ENCODE results near the gene LAPTM4A. TPM values are rescaled to one million over a fixed set of nuclear protein-coding genes. Genes with fewer than 3 reads are reported as not detected.
"Not testable (repeated sequence)": the region's sequence is repeated elsewhere in the genome, so short reads cannot be mapped to it uniquely, and the experiment has no call there.

LAPTM4A gene
- total RNA-seq, 3 donors from 2014 or later = 199 to 349 (median 264) TPM

DNA sequence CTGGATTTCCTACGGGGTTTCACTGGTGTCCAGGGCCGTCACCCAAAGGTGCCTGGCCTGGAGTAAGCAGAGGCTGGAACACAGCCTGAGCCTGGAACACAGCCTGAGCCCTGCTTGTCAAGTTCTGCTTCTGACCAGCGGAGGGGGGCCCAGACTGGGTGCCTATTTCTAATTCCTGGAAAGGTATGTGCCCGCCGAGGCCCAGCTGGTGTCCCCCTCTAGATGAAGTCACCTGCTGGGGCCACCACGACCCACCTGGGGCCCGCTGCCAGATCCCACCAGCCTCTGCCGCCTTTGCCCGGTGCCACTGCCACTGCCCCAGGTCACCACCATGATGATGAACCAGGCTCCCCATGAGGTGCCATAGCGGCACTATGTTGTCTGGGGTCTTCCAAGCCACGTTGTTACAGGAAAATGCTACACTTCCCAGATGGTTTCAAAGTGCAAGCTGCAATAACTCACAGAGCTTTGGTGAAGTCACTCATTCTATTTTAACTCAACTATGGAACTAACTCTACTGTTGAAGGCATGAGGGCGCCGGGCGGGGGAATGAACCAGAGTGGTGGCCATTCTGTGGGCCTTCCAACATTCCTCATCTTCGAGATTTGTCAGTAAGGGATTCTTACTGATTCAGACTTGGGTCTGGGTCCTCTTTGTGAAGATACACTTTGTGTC is 40.9 kb upstream of the LAPTM4A start:
- Histone ChIP-seq H3K36me3 (no peaks in the 10 kb centered on the region), H3K4me1 (no peaks in the 10 kb centered on the region), H3K4me3 (no peak overlapping the region), H3K9me3 (no peaks in the 10 kb centered on the region), H3K27ac (peak overlapping the region; percentile 43 to 88), H3K27me3 (no peaks in the 10 kb centered on the region)
- TF ChIP-seq POLR2A (IDR thresholded peaks at IDR 0.05) (no peak), POLR2AphosphoS5 (IDR thresholded peaks at IDR 0.05) (no peak)
- TF ChIP-seq, protein P1, sequence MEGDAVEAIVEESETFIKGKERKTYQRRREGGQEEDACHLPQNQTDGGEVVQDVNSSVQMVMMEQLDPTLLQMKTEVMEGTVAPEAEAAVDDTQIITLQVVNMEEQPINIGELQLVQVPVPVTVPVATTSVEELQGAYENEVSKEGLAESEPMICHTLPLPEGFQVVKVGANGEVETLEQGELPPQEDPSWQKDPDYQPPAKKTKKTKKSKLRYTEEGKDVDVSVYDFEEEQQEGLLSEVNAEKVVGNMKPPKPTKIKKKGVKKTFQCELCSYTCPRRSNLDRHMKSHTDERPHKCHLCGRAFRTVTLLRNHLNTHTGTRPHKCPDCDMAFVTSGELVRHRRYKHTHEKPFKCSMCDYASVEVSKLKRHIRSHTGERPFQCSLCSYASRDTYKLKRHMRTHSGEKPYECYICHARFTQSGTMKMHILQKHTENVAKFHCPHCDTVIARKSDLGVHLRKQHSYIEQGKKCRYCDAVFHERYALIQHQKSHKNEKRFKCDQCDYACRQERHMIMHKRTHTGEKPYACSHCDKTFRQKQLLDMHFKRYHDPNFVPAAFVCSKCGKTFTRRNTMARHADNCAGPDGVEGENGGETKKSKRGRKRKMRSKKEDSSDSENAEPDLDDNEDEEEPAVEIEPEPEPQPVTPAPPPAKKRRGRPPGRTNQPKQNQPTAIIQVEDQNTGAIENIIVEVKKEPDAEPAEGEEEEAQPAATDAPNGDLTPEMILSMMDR (IDR thresholded peaks at IDR 0.05) = no peak
- intact Hi-C loops (cut with DNase I; ENCODE audit: low total_unique reads) = loop anchor here (10.0 kb wide), 1 partner anchor 78 kb away; the partner anchor contains the start of gene MATN3
- no peak for DNase-seq (ENCODE audit: low spot score in 2 of 2)

DNA sequence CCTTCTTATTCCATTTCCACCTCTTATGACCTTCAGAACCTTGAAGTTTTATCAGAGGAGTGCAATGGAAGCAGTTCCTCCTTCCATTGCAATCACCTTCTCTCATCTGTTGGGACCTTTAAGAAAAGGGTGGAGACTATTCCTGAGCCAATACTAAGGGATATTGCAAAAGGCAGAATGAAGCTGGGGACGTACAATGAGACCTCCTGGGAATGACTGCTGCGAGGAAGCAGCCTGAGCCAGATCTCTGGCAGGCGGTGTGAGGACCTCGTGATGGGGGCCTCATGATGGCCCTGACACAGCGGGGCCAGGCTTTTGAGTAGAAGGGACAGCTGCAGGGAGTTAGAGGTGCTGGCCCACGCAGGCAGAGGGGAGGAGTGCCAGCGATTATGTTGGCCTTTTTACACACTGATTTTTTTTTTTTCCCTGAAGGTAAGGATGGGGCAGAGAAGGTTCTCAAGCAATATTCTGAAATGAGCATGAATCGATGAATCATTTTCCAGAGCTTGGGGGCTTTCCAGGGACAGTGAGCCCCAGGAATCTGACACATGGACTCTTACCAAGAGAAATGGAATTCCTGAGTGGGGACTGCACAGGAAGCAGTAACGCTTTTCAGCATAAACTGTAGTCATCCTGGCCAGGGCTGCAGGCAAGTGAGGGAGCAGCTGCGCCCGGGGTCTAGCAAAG is 40.0 kb upstream of the LAPTM4A start:
- Histone ChIP-seq H3K36me3 (no peaks in the 10 kb centered on the region), H3K4me1 (no peaks in the 10 kb centered on the region), H3K27me3 (no peaks in the 10 kb centered on the region), H3K27ac (peak overlapping the region; percentile 43 to 88), H3K4me3 (peak overlapping the region in 1 of 3 donors; percentile 25), H3K9me3 (no peaks in the 10 kb centered on the region)
- peak in 1 of 2 donors; percentile 60 for DNase-seq (ENCODE audit: low spot score in 2 of 2)
- intact Hi-C loops (cut with DNase I; ENCODE audit: low total_unique reads) = loop anchor here (10.0 kb wide), 1 partner anchor 77 kb away; the partner anchor contains the start of gene MATN3
- TF ChIP-seq POLR2AphosphoS5 (IDR thresholded peaks at IDR 0.05) (peak; percentile 42 to 94 (median 77)), POLR2A (IDR thresholded peaks at IDR 0.05) (no peak)
- TF ChIP-seq, protein P1 (IDR thresholded peaks at IDR 0.05) = no peak

DNA sequence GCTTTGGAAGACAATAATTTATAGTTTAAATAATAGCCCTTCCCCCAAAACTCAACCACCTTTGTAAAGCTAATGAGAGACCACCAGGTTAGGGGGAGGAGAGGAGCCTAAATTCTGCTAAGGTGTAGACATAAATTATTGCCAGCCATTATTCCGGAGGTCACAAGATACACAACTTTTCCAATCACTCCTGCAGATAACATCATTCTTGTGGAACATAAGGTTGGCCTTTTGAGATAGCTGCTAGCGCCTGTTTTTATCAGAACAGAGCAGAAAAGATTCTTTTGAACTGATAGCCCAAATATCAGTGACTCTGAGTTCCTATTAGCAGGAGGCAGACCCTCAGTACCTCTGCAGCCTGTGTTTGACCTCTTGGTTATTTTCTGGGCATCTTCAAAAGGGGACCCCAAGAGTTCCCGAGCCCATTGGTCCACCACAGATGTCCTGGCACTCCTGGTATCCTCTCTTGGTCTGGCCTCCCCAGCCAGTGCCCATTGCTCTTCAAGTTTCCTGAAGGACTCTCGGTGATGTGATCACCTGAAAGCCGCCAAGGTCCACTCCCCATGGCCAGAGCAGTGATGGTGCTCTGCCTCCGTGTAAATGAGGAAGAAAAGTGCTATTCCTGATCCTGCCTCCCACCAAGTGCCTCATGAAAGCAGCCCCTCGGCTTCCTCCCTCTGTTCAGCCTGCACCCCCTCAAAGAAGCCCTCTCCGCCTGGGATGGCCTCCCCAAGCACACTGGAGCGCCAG is 38.5 kb upstream of the LAPTM4A start:
- intact Hi-C loops (cut with DNase I; ENCODE audit: low total_unique reads) = loop anchor here (5.0 to 10.0 kb wide), 2 partner anchors 75 to 637 kb away; partner anchors contain the start of gene MATN3
- Histone ChIP-seq H3K9me3 (no peaks in the 10 kb centered on the region), H3K4me1 (no peaks in the 10 kb centered on the region), H3K4me3 (no peak overlapping the region), H3K36me3 (no peaks in the 10 kb centered on the region), H3K27ac (no peak overlapping the region), H3K27me3 (no peaks in the 10 kb centered on the region)
- no peak for DNase-seq (ENCODE audit: low spot score in 2 of 2)
- TF ChIP-seq POLR2A (IDR thresholded peaks at IDR 0.05) (no peak), POLR2AphosphoS5 (IDR thresholded peaks at IDR 0.05) (no peak)
- TF ChIP-seq, protein P1 (IDR thresholded peaks at IDR 0.05) = no peak

DNA sequence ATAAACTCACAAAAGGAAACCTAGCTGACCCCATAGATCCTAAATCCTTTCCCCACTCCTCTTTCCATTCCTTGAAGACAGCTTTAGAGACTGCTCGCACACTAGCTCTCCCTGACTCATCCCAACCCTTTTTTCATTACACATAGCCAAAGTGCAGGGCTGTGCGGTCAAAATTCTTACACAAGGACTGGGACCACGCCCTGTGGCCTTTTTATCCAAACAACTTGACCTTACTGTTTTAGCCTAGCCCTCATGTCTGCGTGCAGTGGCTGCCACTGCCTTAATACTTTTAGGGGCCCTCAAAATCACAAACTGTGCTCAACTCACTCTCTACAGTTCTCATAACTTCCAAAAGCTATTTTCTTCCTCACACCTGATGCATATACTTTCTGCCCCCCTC is 34.5 kb upstream of the LAPTM4A start:
- not testable (repeated sequence) for H3K27ac ChIP-seq; H3K36me3 ChIP-seq; H3K4me3 ChIP-seq; H3K9me3 ChIP-seq; DNase-seq (ENCODE audit: low spot score in 2 of 2); H3K27me3 ChIP-seq; H3K4me1 ChIP-seq
- intact Hi-C loops (cut with DNase I; ENCODE audit: low total_unique reads) = loop anchor here (5.0 kb wide), 1 partner anchor 641 kb away; no protein-coding TSS in a partner anchor

DNA sequence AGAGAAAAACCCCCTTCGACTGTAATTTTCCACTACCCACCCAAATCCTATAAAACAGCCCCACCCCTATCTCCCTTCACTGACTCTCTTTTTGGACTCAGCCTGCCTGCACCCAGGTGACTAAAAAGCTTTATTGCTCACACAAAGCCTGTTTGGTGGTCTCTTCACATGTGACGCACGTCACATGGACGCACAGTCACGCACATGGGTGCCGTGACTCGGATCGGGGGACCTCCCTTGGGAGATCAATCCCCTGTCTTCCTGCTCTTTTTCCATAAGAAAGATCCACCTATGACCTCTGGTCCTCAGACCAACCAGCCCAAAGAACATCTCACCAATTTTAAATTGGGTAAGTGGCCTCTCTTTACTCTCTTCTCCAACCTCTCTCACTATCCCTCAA is 31.4 kb upstream of the LAPTM4A start:
- H3K9me3 ChIP-seq; H3K4me1 ChIP-seq; H3K27ac ChIP-seq; intact Hi-C loops (cut with DNase I; ENCODE audit: low total_unique reads); H3K27me3 ChIP-seq; DNase-seq (ENCODE audit: low spot score in 2 of 2); H3K4me3 ChIP-seq; H3K36me3 ChIP-seq: not testable (repeated sequence)

Data from breast epithelium (tissue), 4 donors.